Measurements from ENCODE around the gene SLC30A4. TPM values are rescaled to one million over a fixed set of nuclear protein-coding genes. Genes with fewer than 3 reads are reported as not detected.

The SLC30A4 gene
- total RNA-seq, 1 donor from 2014 or later, result 2.1 TPM

GRCh38 chr15:45499426-45499825 lies 23.1 kb downstream of the SLC30A4 start:
- H3K4me3 ChIP-seq (ENCODE audit: low read depth, low read length), result no peak overlapping the region
- no peak for TF ChIP-seq CTCF (conservative IDR thresholded peaks at IDR 0.05; ENCODE audit: low read depth, low read length)
- DNase-seq (ENCODE audit: low read depth), result no peak

- no peak for TF ChIP-seq CTCF (conservative IDR thresholded peaks at IDR 0.05; ENCODE audit: low read depth, low read length)
- no peak overlapping the region for H3K4me3 ChIP-seq (ENCODE audit: low read depth, low read length)
- no peak for DNase-seq (ENCODE audit: low read depth)
Observed at GRCh38 chr15:45498701-45499100, 23.9 kb downstream of the SLC30A4 start.

- DNase-seq (ENCODE audit: low read depth), result no peak
- no peak for TF ChIP-seq CTCF (conservative IDR thresholded peaks at IDR 0.05; ENCODE audit: low read depth, low read length)
- H3K4me3 ChIP-seq (ENCODE audit: low read depth, low read length), result no peak overlapping the region
Observed at GRCh38 chr15:45497261-45497660, 25.3 kb downstream of the SLC30A4 start.

- no peak overlapping the region for H3K4me3 ChIP-seq (ENCODE audit: low read depth, low read length)
- DNase-seq (ENCODE audit: low read depth), result no peak
Observed at GRCh38 chr15:45496658-45497057, 25.9 kb downstream of the SLC30A4 start.

GRCh38 chr15:45495588-45495987 lies 27.0 kb downstream of the SLC30A4 start:
- no peak for DNase-seq (ENCODE audit: low read depth)
- no peak for TF ChIP-seq CTCF (conservative IDR thresholded peaks at IDR 0.05; ENCODE audit: low read depth, low read length)
- H3K4me3 ChIP-seq (ENCODE audit: low read depth, low read length), result no peak overlapping the region

More at GRCh38 chr15:45496658-45497057, 25.9 kb downstream of the SLC30A4 start:
- no peak for TF ChIP-seq CTCF (conservative IDR thresholded peaks at IDR 0.05; ENCODE audit: low read depth, low read length)

- no peak overlapping the region for H3K4me3 ChIP-seq (ENCODE audit: low read depth, low read length)
- no peak for TF ChIP-seq CTCF (conservative IDR thresholded peaks at IDR 0.05; ENCODE audit: low read depth, low read length)
- DNase-seq (ENCODE audit: low read depth), result no peak
Observed at GRCh38 chr15:45489690-45490238, 32.8 kb downstream of the SLC30A4 start.

GRCh38 chr15:45486317-45486716 lies 36.2 kb downstream of the SLC30A4 start:
- TF ChIP-seq CTCF (conservative IDR thresholded peaks at IDR 0.05; ENCODE audit: low read depth, low read length), result no peak
- DNase-seq (ENCODE audit: low read depth), result no peak

More at GRCh38 chr15:45486317-45486716, 36.2 kb downstream of the SLC30A4 start:
- no peak overlapping the region for H3K4me3 ChIP-seq (ENCODE audit: low read depth, low read length)

Data from epithelial cell of proximal tubule (primary cell).